ENCODE data around the gene HECTD2. TPM values are rescaled to one million over a fixed set of nuclear protein-coding genes. Genes with fewer than 3 reads are reported as not detected.
"Not testable (repeated sequence)": the region's sequence is repeated elsewhere in the genome, so short reads cannot be mapped to it uniquely, and the experiment has no call there.

The HECTD2 gene
- 1 to 10 TPM; 2.7 to 3.8 TPM for total RNA-seq

DNA sequence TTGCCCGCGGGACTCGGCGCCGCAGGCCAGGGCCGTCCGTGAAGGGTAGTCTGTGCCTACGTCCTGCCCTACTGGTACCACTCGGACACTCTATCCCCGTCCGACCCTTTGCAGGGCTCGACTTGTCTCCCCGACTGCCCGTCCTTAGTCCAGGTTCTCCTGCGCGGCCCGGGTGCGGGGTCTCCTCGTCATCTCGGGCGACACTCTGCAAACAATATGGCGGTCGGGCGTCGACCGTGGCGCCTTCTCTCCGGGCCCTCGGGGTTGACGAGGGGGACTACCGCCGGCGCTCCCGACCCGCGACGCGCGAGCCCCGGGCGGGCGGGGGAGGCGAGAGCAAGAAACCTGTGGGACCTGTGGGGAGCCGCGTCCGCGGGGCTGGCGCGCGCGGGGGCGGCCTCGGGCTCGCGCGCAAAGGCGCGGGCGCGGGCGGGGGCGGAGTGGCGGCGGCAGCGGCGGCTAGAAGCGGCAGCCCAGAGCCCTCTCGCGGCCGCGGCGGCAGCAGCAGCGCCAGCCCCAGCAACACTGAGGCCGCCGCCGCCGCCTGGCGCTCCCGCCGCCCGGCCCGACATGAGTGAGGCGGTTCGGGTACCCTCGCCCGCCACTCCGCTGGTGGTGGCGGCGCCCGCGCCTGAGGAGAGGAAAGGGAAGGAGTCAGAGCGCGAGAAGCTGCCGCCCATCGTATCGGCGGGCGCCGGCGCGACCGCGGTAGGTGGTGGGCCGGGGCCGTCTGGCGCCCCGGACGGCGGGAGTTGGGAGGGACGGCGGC, at the start of gene HECTD2:
HECTD2 (plus strand) TSS at position 476 of the 769 bp plus-strand sequence; CDS start at position 571, 95 bp downstream.
- H3K9me3 Mint-ChIP-seq, result no peaks in the 10 kb centered on the region
- TF ChIP-seq, protein P1, sequence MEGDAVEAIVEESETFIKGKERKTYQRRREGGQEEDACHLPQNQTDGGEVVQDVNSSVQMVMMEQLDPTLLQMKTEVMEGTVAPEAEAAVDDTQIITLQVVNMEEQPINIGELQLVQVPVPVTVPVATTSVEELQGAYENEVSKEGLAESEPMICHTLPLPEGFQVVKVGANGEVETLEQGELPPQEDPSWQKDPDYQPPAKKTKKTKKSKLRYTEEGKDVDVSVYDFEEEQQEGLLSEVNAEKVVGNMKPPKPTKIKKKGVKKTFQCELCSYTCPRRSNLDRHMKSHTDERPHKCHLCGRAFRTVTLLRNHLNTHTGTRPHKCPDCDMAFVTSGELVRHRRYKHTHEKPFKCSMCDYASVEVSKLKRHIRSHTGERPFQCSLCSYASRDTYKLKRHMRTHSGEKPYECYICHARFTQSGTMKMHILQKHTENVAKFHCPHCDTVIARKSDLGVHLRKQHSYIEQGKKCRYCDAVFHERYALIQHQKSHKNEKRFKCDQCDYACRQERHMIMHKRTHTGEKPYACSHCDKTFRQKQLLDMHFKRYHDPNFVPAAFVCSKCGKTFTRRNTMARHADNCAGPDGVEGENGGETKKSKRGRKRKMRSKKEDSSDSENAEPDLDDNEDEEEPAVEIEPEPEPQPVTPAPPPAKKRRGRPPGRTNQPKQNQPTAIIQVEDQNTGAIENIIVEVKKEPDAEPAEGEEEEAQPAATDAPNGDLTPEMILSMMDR (IDR thresholded peaks at IDR 0.05), result no peak
- ChIA-PET POLR2A (no interaction called here), CTCF (interaction anchor here (1.1 to 1.3 kb wide), 2 partner anchors 18 to 22 kb away, joined by 3 read pairs; no protein-coding TSS in a partner anchor)
- H3K27me3 Mint-ChIP-seq, result peaks cover 3% of the 10 kb centered on the region
- H3K4me1 Mint-ChIP-seq (ENCODE audit: low read depth), result peaks cover 16% of the 10 kb centered on the region
- H3K4me3 Mint-ChIP-seq, result peak within 1 kb of the TSS; percentile 93
- ATAC-seq (peak; percentile 82), DNase-seq (peak; percentile 80)
- H3K27ac Mint-ChIP-seq, result peak within 1 kb of the TSS; percentile 95
- H3K36me3 Mint-ChIP-seq (ENCODE audit: low read depth), result peaks cover 4% of the 10 kb centered on the region
- intact Hi-C loops (cut with micrococcal nuclease), result no loop called here

- ChIA-PET CTCF (no interaction called here), POLR2A (no interaction called here)
- Mint-ChIP-seq H3K36me3 (ENCODE audit: low read depth) (no peaks in the 10 kb centered on the region), H3K9me3 (peaks cover 4% of the 10 kb centered on the region), H3K4me1 (ENCODE audit: low read depth) (no peaks in the 10 kb centered on the region), H3K27ac (no peak overlapping the region), H3K27me3 (peaks cover 49% of the 10 kb centered on the region), H3K4me3 (no peak overlapping the region)
- ATAC-seq (no peak), DNase-seq (no peak)
- TF ChIP-seq, protein P1 (IDR thresholded peaks at IDR 0.05), result no peak
- intact Hi-C loops (cut with micrococcal nuclease), result no loop called here
Observed at GRCh38 chr10:91360461-91360860, 49.7 kb upstream of the HECTD2 start.

GRCh38 chr10:91365519-91365918, 44.6 kb upstream of the HECTD2 start:
- peaks cover 39% of the 10 kb centered on the region for H3K27me3 Mint-ChIP-seq
- H3K27ac Mint-ChIP-seq; H3K9me3 Mint-ChIP-seq; H3K36me3 Mint-ChIP-seq (ENCODE audit: low read depth); DNase-seq; ATAC-seq; H3K4me3 Mint-ChIP-seq; intact Hi-C loops (cut with micrococcal nuclease); POLR2A ChIA-PET; CTCF ChIA-PET; H3K4me1 Mint-ChIP-seq (ENCODE audit: low read depth): not testable (repeated sequence)

GRCh38 chr10:91366704-91367103, 43.4 kb upstream of the HECTD2 start:
- H3K27me3 Mint-ChIP-seq, result peaks cover 32% of the 10 kb centered on the region
- H3K4me3 Mint-ChIP-seq, result no peak overlapping the region
- no peaks in the 10 kb centered on the region for H3K36me3 Mint-ChIP-seq (ENCODE audit: low read depth)
- intact Hi-C loops (cut with micrococcal nuclease), result no loop called here
- CTCF ChIA-PET, result no interaction called here
- ATAC-seq (no peak), DNase-seq (no peak)
- H3K4me1 Mint-ChIP-seq (ENCODE audit: low read depth), result peaks cover 6% of the 10 kb centered on the region
- TF ChIP-seq, protein P1 (IDR thresholded peaks at IDR 0.05), result no peak
- no peak overlapping the region for H3K27ac Mint-ChIP-seq
- POLR2A ChIA-PET, result no interaction called here
- H3K9me3 Mint-ChIP-seq, result peaks cover 4% of the 10 kb centered on the region

GRCh38 chr10:91367127-91367531, 43.0 kb upstream of the HECTD2 start:
- POLR2A ChIA-PET, result no interaction called here
- ATAC-seq, result peak; percentile 55
- H3K9me3 Mint-ChIP-seq, result peaks cover 3% of the 10 kb centered on the region

More at GRCh38 chr10:91367127-91367531, 43.0 kb upstream of the HECTD2 start:
- Mint-ChIP-seq H3K4me1 (ENCODE audit: low read depth) (peaks cover 6% of the 10 kb centered on the region), H3K36me3 (ENCODE audit: low read depth) (no peaks in the 10 kb centered on the region), H3K4me3 (no peak overlapping the region), H3K27me3 (peaks cover 28% of the 10 kb centered on the region), H3K27ac (peak overlapping the region; percentile 19)
- intact Hi-C loops (cut with micrococcal nuclease), result no loop called here
- CTCF ChIA-PET, result interaction anchor here (1.9 kb wide), 1 partner anchor 68 kb away, joined by 5 read pairs; no protein-coding TSS in a partner anchor
- DNase-seq, result no peak
- TF ChIP-seq, protein P1 (IDR thresholded peaks at IDR 0.05), result no peak
